ENCODE measurements around the gene POLE3. TPM values are rescaled to one million over a fixed set of nuclear protein-coding genes. Genes with fewer than 3 reads are reported as not detected.
"Not testable (repeated sequence)": the region's sequence is repeated elsewhere in the genome, so short reads cannot be mapped to it uniquely, and the experiment has no call there.

The POLE3 gene, protein sequence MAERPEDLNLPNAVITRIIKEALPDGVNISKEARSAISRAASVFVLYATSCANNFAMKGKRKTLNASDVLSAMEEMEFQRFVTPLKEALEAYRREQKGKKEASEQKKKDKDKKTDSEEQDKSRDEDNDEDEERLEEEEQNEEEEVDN
- 10 to 100 TPM; 62.7 to 76.1 TPM for total RNA-seq

DNA sequence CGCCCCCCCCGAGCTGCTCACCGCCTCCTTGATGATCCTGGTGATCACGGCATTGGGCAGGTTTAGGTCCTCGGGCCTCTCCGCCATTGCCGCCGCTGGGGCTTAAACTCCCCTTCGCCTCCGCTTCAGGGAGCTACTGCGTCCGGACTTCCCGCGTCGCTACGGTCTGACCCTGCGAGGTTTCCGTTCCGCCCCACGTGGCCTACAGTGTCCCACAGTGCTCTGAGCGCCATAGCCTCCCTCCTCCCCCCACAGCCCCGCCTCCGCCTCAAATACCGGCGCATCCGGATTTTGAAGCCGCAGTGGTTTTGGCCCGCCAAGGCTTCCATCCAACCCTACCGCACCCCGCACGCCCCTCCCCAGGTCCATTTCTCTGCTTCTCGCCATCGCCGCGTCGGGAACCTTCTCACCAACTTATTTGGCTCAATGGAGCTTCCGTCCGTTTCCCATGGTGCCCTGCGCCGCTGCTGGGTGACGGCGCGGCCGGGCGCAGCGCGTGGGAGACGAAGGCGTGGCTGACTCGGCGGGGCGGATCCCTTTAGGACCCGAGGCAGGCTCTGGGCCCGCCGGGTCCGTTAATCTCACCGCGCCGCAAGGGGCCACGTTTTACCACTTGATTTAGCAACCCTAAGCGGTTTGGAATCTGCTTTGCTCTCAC is at the start of gene POLE3, which contains the start of gene C9orf43:
POLE3 (minus strand) TSS at position 469 of the 658 bp plus-strand sequence; CDS start at position 87, 382 bp downstream.
C9orf43 (plus strand) TSS at position 541 of the 658 bp plus-strand sequence. CDS start 2,747 bp downstream, outside the sequence.
- Mint-ChIP-seq H3K27me3 (no peaks in the 10 kb centered on the region), H3K4me3 (peak within 1 kb of the TSS; percentile 97), H3K9me3 (no peaks in the 10 kb centered on the region), H3K4me1 (ENCODE audit: low read depth in 2 of 2) (peaks cover 25 to 33% of the 10 kb centered on the region in 2 donors), H3K36me3 (peaks cover 25% of the 10 kb centered on the region), H3K27ac (peak within 1 kb of the TSS; percentile 98 to 99)
- DNase-seq (ENCODE audit: low spot score) (peak; percentile 97), ATAC-seq (peak; percentile 97 to 98)

DNA sequence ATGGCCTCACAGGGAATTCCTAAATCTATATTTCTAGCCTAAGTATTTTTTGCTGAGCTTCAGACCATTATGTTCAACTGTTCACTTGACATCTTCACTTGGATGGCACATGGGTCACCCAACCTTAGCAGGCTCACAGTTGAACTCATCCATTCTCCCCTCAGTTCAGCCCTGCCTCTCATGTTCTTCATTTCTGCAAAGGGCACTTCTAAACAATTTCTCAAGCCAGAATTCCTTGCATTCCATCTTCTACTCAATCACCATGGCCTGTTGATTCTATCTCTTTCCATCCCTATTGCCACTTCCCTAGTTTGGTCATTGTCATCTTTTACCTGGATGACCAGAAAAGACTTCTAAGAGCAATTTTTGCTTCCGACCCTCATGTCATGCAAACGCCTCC is 45.8 kb upstream of the POLE3 start:
- peak overlapping the region in 1 of 2 donors; percentile 9 for H3K27ac Mint-ChIP-seq
- no peaks in the 10 kb centered on the region for H3K9me3 Mint-ChIP-seq
- no peaks in the 10 kb centered on the region for H3K27me3 Mint-ChIP-seq
- H3K4me3 Mint-ChIP-seq: no peak overlapping the region
- DNase-seq (ENCODE audit: low spot score) (no peak), ATAC-seq (no peak)
- H3K4me1 Mint-ChIP-seq (ENCODE audit: low read depth in 2 of 2): peaks cover 8 to 10% of the 10 kb centered on the region in 2 donors
- H3K36me3 Mint-ChIP-seq: no peaks in the 10 kb centered on the region

DNA sequence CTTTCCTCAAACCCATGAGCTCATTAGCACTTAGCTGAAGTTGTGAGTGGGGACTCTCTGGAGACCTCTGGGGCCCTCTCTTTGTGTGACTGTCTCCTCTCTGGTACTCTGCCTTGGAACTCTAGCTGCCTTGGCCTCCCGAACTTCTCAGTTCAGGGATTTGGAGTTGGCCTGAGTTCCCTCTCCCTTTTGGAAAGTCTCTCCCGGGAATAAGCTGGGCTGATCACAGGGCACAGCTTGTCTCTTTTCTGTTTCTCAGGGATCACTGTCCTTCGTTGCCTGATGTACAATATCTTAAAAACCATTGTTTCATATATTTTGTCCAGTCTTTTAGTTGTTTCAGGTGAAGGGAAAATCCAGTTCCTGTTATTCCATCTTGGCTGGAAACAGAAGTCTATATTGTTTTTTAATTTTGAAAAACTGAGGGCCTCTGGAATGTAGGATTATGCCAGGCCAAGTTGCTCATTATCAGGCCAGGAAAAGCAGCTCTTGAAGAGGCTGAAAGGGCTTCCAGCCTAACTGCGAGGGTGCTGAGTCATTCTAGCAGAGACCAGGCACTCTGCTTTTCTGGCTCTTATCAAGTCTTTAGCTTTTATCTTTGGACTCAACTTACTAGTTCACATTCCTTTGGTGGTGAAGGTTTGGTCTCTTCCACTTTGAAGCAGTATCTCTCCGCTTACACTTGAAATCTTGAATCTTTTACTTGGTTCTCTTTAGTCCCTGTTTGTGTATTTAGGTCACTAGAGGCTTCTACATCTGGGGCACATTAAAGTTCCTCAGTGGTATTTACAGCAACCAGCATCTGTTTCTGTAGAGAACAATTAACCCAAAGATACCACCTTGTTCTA is 44.7 kb upstream of the POLE3 start:
- ATAC-seq (no peak), DNase-seq (ENCODE audit: low spot score) (no peak)
- Mint-ChIP-seq H3K27me3 (no peaks in the 10 kb centered on the region), H3K27ac (peak overlapping the region; percentile 9 to 40), H3K36me3 (no peaks in the 10 kb centered on the region), H3K4me1 (ENCODE audit: low read depth in 2 of 2) (peaks cover 10 to 11% of the 10 kb centered on the region in 2 donors), H3K4me3 (no peak overlapping the region), H3K9me3 (no peaks in the 10 kb centered on the region)

DNA sequence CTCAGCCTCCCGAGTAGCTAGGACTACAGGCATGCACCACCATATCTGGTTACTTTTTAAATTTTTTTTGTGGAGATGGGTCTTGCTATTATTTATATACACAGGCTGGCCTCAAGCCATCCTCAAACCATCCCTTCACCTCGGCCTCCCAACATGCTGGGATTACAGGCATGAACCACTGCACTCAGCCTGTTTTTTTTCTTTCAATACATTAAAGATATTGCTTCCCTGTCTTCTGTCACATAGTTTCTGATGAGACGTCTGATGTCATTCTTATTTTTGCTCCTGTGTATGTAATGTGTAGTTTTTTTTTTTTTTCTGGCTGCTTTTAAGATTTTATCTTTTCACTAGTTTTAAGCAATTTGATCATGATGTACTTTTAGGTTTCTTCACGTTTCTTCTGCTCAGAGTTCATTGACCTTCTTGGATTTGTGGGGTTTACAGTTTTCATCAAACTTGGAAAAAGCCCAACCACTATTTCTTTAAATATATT is 41.7 kb upstream of the POLE3 start:
- no peak overlapping the region for H3K4me3 Mint-ChIP-seq
- no peak overlapping the region for H3K27ac Mint-ChIP-seq
- H3K4me1 Mint-ChIP-seq (ENCODE audit: low read depth in 2 of 2): peaks cover 10 to 11% of the 10 kb centered on the region in 2 donors
- DNase-seq (ENCODE audit: low spot score): no peak
- no peaks in the 10 kb centered on the region for H3K27me3 Mint-ChIP-seq
- no peaks in the 10 kb centered on the region for H3K36me3 Mint-ChIP-seq
- H3K9me3 Mint-ChIP-seq: no peaks in the 10 kb centered on the region
- no peak for ATAC-seq

DNA sequence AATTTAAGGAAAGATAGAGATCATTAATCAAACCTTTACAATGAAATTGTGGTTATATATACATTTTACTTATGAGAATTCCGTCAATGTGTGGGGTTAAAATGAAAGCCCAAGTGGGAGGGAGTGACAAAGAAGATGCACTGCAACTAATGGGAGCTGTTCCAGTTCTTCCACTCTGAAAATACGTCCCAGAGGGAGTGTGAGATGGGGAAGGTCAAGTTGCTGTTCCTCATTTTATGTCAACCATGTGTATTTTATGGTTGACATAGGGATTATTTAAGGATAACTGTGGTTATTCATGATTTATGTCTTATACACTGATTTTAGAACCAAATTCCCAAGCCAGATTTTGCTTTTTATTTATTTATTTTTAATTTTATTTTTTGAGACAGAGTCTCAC is 38.9 kb upstream of the POLE3 start:
- Mint-ChIP-seq H3K27me3 (no peaks in the 10 kb centered on the region), H3K36me3 (no peaks in the 10 kb centered on the region), H3K4me3 (no peak overlapping the region), H3K9me3 (no peaks in the 10 kb centered on the region), H3K27ac (no peak overlapping the region), H3K4me1 (ENCODE audit: low read depth in 2 of 2) (peaks cover 0 to 9% of the 10 kb centered on the region in 2 donors)
- ATAC-seq (no peak), DNase-seq (ENCODE audit: low spot score) (no peak)

DNA sequence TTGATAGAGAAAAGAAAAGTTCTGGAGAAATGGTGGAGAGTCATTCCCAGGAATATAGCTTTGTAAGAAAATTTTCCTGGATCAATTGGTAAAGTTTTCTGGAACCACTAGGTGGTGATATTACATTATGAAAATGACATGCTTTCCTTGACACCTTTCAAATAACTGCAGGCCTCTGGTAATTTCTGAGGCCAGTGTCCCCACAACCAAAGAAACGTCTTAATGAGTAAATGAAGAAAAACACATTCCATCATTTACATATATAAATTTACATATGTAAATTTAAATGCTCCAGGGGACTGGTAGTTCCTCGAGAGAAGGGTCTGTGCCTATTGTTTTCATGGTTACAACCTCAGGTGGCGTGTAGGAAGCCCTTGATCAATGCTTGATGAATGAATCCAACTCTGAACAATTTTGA is 35.9 kb upstream of the POLE3 start:
- no peak for DNase-seq (ENCODE audit: low spot score)
- H3K4me3 Mint-ChIP-seq: no peak overlapping the region

DNA sequence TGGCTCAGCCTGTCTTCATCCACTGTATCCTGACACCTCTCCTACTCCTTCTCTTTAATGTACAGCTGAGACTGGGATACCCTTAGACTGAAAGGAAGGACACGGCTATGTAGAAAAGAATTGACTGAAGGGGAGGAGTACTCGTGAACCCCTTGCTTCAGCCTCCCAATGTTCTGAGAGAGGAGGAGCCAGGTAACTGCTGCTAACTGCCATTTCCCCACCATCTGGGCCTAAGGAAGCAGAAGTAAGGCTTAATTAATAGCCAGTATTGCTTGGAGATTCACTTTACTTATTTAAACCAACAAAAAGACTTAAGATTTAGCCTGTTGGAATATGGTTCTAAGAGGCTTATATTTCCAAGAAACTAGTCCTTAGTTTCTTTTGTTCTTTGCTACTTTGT is 34.3 kb upstream of the POLE3 start:
- Mint-ChIP-seq H3K9me3 (no peaks in the 10 kb centered on the region), H3K4me3 (no peak overlapping the region), H3K36me3 (no peaks in the 10 kb centered on the region), H3K4me1 (ENCODE audit: low read depth in 2 of 2) (peaks cover 0 to 5% of the 10 kb centered on the region in 2 donors), H3K27ac (no peak overlapping the region), H3K27me3 (no peaks in the 10 kb centered on the region)
- ATAC-seq (no peak), DNase-seq (ENCODE audit: low spot score) (no peak)

More for the DNA sequence above, 35.9 kb upstream of the POLE3 start:
- Mint-ChIP-seq H3K27ac (no peak overlapping the region), H3K36me3 (no peaks in the 10 kb centered on the region), H3K9me3 (no peaks in the 10 kb centered on the region), H3K4me1 (ENCODE audit: low read depth in 2 of 2) (peaks cover 0 to 9% of the 10 kb centered on the region in 2 donors), H3K27me3 (no peaks in the 10 kb centered on the region)
- no peak for ATAC-seq

DNA sequence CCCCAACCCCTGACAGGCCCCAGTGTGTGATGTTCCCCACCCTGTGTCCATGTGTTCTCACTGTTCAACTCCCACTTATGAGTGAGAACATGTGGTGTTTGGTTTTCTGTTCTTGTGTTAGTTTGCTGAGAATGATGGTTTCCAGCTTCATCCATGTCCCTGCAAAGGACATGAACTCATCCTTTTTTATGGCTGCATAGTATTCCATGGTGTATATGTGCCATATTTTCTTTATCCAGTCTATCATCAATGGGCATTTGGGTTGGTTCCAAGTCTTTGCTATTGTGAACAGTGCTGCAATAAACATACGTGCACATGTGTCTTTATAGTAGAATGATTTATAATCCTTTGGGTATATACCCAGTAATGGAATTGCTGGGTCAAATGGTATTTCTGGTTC is 27.2 kb upstream of the POLE3 start:
- H3K27me3 Mint-ChIP-seq: peaks cover 6 to 13% of the 10 kb centered on the region in 2 donors
- not testable (repeated sequence) for H3K27ac Mint-ChIP-seq; DNase-seq (ENCODE audit: low spot score); ATAC-seq; H3K4me3 Mint-ChIP-seq; H3K9me3 Mint-ChIP-seq; H3K4me1 Mint-ChIP-seq (ENCODE audit: low read depth in 2 of 2); H3K36me3 Mint-ChIP-seq

DNA sequence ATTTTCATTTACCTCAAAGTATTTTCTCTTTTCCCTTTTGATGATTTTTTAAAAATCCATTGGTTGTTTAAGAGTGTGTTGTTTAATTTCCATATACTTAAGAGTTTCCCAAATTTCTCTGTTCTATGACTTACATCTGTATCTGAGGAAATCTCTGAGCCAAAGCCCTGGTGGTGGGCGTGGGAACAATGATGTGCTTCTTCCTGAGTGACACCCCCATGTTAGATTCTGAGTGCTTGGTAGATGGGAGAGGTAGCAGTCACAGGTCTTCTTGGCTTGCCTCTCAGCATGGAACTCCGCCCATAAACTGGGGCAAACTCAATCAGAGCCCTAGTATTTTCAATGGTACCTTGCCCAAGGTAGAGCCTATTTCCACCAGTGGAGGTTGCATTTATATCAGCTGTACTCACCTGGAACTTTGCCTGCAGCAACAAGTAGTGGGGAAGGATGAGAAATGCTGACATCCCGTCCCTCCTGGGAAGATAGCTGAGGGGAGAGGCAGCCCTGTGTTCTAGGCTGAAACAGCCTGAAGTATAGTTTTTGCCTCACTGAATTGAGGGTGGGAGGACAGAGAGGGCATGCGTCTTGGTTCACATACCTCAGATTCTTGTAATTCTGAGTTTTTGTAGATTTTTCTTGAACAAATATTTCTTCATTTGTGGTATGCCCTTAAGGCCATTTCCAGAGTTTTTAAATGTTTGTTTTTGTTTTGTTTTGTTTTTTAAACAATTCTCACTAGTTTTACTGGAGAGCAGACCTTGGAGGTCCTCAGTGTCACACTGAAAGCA is 26.4 kb upstream of the POLE3 start:
- H3K4me3 Mint-ChIP-seq: no peak overlapping the region
- peaks cover 0 to 3% of the 10 kb centered on the region in 2 donors for H3K4me1 Mint-ChIP-seq (ENCODE audit: low read depth in 2 of 2)
- H3K27me3 Mint-ChIP-seq: peaks cover 6 to 13% of the 10 kb centered on the region in 2 donors
- no peak for DNase-seq (ENCODE audit: low spot score)
- H3K36me3 Mint-ChIP-seq: no peaks in the 10 kb centered on the region
- H3K9me3 Mint-ChIP-seq: no peaks in the 10 kb centered on the region
- no peak overlapping the region for H3K27ac Mint-ChIP-seq
- no peak for ATAC-seq

DNA sequence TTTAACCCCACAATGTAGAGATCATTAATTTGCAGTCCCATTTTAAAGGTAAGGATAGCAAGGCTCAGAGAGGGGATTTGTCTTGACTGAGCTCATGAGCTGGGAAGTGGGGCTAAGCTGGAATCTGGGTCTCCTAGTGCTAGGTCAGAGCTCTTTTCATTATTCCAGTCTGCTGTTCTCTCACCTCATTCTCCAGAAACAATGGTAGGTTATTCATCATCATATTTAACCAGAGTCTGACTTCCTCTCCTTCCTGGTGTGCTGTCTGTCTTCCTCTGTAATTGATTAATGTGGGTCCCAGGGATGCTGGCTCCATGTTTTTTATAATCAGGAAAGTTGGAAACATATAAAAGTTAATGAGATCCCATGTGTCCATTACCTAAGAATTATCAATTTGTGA is 20.7 kb upstream of the POLE3 start:
- H3K4me3 Mint-ChIP-seq: no peak overlapping the region
- H3K27ac Mint-ChIP-seq: no peak overlapping the region
- peaks cover 1 to 6% of the 10 kb centered on the region in 2 donors for H3K27me3 Mint-ChIP-seq
- H3K4me1 Mint-ChIP-seq (ENCODE audit: low read depth in 2 of 2): peaks cover 0 to 6% of the 10 kb centered on the region in 2 donors
- ATAC-seq (no peak), DNase-seq (ENCODE audit: low spot score) (no peak)
- no peaks in the 10 kb centered on the region for H3K36me3 Mint-ChIP-seq
- no peaks in the 10 kb centered on the region for H3K9me3 Mint-ChIP-seq

DNA sequence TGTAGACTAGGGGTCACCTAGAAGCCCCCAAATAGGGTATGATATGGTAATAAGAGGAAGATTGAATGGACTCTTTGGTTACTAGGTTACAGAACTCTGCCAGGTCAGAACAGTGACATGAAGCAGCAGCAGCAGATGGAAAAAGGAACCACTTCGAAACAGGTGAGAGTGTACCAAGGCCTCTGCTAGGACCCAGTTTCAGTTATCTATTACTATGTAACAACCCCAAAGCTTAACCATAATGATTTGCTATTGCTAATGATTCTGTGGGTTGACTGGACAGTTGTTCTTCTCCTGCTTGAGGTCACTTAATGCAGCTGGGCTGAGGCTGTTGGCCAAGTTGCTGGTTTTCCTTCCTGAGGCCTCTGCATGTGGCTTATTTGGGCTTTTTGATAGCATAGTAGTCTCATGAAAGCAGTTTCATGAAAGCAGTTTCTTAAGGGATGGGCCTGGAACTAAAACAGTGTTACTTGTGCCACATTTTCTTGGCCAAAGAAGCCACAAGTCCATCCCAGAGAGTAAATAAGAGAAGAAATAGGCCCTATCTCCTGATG is 17.7 kb upstream of the POLE3 start:
- DNase-seq (ENCODE audit: low spot score) (no peak), ATAC-seq (no peak)
- no peaks in the 10 kb centered on the region for H3K9me3 Mint-ChIP-seq
- H3K4me3 Mint-ChIP-seq: no peak overlapping the region
- no peaks in the 10 kb centered on the region for H3K36me3 Mint-ChIP-seq
- peaks cover 0 to 4% of the 10 kb centered on the region in 2 donors for H3K4me1 Mint-ChIP-seq (ENCODE audit: low read depth in 2 of 2)
- peak overlapping the region in 1 of 2 donors; percentile 1 for H3K27ac Mint-ChIP-seq
- H3K27me3 Mint-ChIP-seq: peaks cover 6 to 11% of the 10 kb centered on the region in 2 donors

DNA sequence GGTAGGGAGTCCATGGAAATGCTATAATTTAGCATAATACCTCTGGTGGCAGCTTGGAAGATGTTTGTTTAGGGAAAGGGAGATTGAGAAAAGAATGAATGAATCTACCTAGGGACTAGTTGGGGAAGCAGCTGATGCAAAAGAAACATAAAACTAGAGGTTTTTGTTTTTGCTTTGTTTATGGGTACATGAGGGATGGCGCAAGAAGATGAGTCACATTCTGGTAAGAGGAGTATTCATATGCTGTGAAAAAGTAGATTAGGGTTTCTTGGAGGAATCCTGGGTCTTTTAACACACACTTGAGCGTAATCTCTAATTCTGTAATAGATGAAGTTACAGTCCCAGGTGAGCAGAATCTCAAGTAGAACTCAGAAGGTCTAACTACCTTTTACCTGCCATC is 17.2 kb upstream of the POLE3 start:
- H3K4me1 Mint-ChIP-seq (ENCODE audit: low read depth in 2 of 2): peaks cover 0 to 4% of the 10 kb centered on the region in 2 donors
- DNase-seq (ENCODE audit: low spot score): no peak
- H3K36me3 Mint-ChIP-seq: no peaks in the 10 kb centered on the region
- no peaks in the 10 kb centered on the region for H3K9me3 Mint-ChIP-seq
- H3K27me3 Mint-ChIP-seq: peaks cover 8 to 11% of the 10 kb centered on the region in 2 donors
- H3K27ac Mint-ChIP-seq: peak overlapping the region in 1 of 2 donors; percentile 1
- H3K4me3 Mint-ChIP-seq: no peak overlapping the region
- peak in 1 of 2 donors; percentile 41 for ATAC-seq

DNA sequence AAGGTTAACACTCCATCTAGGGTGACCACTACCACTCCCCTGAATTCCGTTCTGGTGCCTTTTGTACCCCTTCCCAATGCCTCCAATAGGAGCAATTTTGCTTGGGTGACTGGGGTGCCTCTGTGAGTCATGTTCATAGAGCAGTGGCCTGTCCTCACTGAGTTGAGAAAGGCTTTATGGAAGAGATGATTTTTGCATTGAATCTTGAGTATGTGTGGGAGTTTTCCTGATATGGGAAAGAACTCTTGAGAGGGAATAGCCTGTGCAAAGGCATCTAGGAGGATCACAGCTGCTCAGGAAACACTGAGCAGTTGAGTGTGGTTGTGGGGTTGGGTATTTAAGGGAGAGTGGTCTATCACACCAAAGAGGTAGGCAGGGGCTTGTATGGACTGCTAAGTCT is 16.2 kb upstream of the POLE3 start:
- H3K27me3 Mint-ChIP-seq: peaks cover 8 to 11% of the 10 kb centered on the region in 2 donors
- no peak overlapping the region for H3K27ac Mint-ChIP-seq
- H3K9me3 Mint-ChIP-seq: no peaks in the 10 kb centered on the region
- no peaks in the 10 kb centered on the region for H3K36me3 Mint-ChIP-seq
- peaks cover 0 to 4% of the 10 kb centered on the region in 2 donors for H3K4me1 Mint-ChIP-seq (ENCODE audit: low read depth in 2 of 2)
- ATAC-seq (no peak), DNase-seq (ENCODE audit: low spot score) (no peak)
- H3K4me3 Mint-ChIP-seq: no peak overlapping the region

Measured in natural killer cell treated with Interleukin-12 subunit alpha and Interleukin-12 subunit beta and Interleukin-15 and Interleukin-18, amount 100 ng/mL, for 72 hours (primary cell).